Measurements from ENCODE around the gene CEP162.

DNA sequence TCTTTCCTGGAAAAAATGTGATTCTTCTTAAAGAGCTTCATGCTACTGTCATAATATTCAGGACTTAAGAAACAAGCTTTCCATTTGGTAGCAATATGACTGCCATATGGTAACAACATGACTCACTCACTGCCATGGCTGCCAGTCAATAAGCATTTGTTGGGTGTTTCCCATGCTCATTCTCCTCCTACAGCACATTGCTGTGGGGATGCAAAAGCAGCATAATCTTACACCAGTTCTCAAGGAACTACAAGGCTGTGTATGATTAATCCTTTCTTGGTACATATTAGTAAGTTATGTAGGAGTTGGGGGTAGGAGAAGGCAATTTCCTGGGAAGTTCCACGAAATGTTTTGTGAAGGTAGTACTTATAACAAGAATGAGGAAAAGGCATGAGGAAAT lies 76.7 kb downstream of the CEP162 start:
- TF ChIP-seq, protein P1, sequence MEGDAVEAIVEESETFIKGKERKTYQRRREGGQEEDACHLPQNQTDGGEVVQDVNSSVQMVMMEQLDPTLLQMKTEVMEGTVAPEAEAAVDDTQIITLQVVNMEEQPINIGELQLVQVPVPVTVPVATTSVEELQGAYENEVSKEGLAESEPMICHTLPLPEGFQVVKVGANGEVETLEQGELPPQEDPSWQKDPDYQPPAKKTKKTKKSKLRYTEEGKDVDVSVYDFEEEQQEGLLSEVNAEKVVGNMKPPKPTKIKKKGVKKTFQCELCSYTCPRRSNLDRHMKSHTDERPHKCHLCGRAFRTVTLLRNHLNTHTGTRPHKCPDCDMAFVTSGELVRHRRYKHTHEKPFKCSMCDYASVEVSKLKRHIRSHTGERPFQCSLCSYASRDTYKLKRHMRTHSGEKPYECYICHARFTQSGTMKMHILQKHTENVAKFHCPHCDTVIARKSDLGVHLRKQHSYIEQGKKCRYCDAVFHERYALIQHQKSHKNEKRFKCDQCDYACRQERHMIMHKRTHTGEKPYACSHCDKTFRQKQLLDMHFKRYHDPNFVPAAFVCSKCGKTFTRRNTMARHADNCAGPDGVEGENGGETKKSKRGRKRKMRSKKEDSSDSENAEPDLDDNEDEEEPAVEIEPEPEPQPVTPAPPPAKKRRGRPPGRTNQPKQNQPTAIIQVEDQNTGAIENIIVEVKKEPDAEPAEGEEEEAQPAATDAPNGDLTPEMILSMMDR (IDR thresholded peaks at IDR 0.05): no peak
- no peak for TF ChIP-seq POLR2A (IDR thresholded peaks at IDR 0.05)
- TF ChIP-seq EP300 (IDR thresholded peaks at IDR 0.05): no peak

Data from tibial nerve (tissue), 4 donors.